OCI-LY1 (cell line): Measurements from ENCODE around the gene ITPRID2.

Experiments
- H2AFZ ChIP-seq: fragments of 200-600 bp; sonication (generic), shearing (Covaris generic); 2 replicates; pipeline ENCODE4 v1.6.0; 2014; ENCODE audit warnings: antibody characterized with exemption, mild to moderate bottlenecking, low read length
- H3F3A ChIP-seq: fragments of 200-600 bp; sonication (generic), shearing (Covaris generic); 2 replicates; pipeline ENCODE4 v1.6.0; 2014; ENCODE audit warnings: mild to moderate bottlenecking, antibody characterized with exemption, low read length, moderate library complexity; ENCODE audit not compliant: insufficient read depth
- H3K27ac ChIP-seq: fragments of 200-600 bp; sonication (generic); 2 replicates; pipeline ENCODE4 v1.5.1; 2014; ENCODE audit warnings: low read length, mixed run types, mild to moderate bottlenecking, low read depth; ENCODE audit not compliant: poor library complexity, severe bottlenecking
- H3K27me3 ChIP-seq: fragments of 200-600 bp; sonication (generic); 2 replicates; pipeline ENCODE4 v1.6.0; 2014; ENCODE audit warnings: antibody characterized with exemption, mild to moderate bottlenecking, low read length, moderate library complexity; ENCODE audit not compliant: insufficient read depth
- H3K36me3 ChIP-seq: fragments of 200-600 bp; sonication (generic); 2 replicates; pipeline ENCODE4 v1.6.1; 2014; ENCODE audit warnings: mild to moderate bottlenecking, antibody characterized with exemption, low read length, moderate library complexity, mixed read lengths; ENCODE audit not compliant: insufficient read depth
- H3K4me1 ChIP-seq: fragments of 200-600 bp; sonication (generic); 2 replicates; pipeline ENCODE4 v1.5.1; 2014; ENCODE audit warnings: mild to moderate bottlenecking, low read length, moderate library complexity; ENCODE audit not compliant: insufficient read depth, severe bottlenecking
- H3K4me2 ChIP-seq: fragments of 200-600 bp; sonication (generic), shearing (Covaris generic); 2 replicates; pipeline ENCODE4 v1.6.1; 2014; ENCODE audit warnings: low read length
- H3K4me3 ChIP-seq: fragments of 200-600 bp; sonication (generic); 2 replicates; pipeline ENCODE4 v1.5.1; 2014; ENCODE audit warnings: low read length, low read depth, mild to moderate bottlenecking, mixed read lengths; ENCODE audit not compliant: poor library complexity, severe bottlenecking
- H3K79me2 ChIP-seq: fragments of 200-600 bp; shearing (Covaris generic); 2 replicates; pipeline ENCODE4 v1.6.1; 2016; ENCODE audit warnings: mixed run types, low read length, mixed read lengths; ENCODE audit not compliant: insufficient read depth
- H3K9ac ChIP-seq: fragments of 200-600 bp; sonication (generic), shearing (Covaris generic); 2 replicates; pipeline ENCODE4 v1.6.1; 2014; ENCODE audit warnings: mild to moderate bottlenecking, low read length, mixed read lengths
- H3K9me2 ChIP-seq: fragments of 200-600 bp; sonication (generic), shearing (Covaris generic); 2 replicates; pipeline ENCODE4 v1.6.1; 2014; ENCODE audit warnings: low read depth, mild to moderate bottlenecking, low read length, mixed read lengths
- H3K9me3 ChIP-seq: fragments of 200-600 bp; shearing (Covaris generic); 2 replicates; pipeline ENCODE4 v1.6.1; 2014; ENCODE audit warnings: low read length, mixed read lengths
- H4K20me1 ChIP-seq: fragments of 200-600 bp; sonication (generic), shearing (Covaris generic); 2 replicates; pipeline ENCODE4 v1.6.0; 2016; ENCODE audit warnings: mild to moderate bottlenecking, low read length; ENCODE audit not compliant: insufficient read depth
- EZH2 ChIP-seq: fragments of 200-600 bp; sonication (generic), shearing (Covaris generic); IDR thresholded peaks from 2 replicates; pipeline ENCODE4 v1.8.0; 2017; ENCODE audit warnings: borderline replicate concordance, mixed run types, mild to moderate bottlenecking, antibody characterized with exemption, low read length, moderate library complexity, mixed read lengths
- TF ChIP-seq, protein P1 (sequence below): fragments of 200-600 bp; sonication (generic), shearing (Covaris generic); IDR thresholded peaks from 2 replicates; pipeline ENCODE4 v1.5.1; 2017; ENCODE audit warnings: mild to moderate bottlenecking, antibody characterized with exemption, low read length, moderate library complexity, mixed read lengths

ITPRID2 gene

DNA sequence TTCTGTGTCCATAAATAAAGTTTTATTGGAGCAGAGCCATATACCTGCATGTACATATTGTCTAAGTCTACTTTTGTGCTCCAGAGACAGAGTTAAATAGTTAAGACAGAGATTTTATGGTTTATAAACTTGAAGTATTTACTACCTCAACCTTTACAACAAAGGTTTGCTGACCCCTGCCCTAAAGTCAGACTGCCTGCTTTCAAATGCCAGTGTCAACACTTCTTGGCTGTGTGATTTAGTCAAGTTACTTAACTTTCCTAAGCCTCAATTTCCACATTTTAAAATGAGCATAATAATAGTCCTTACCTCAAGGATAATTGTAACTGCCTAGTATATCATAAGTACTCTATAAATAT lies 44.4 kb upstream of the ITPRID2 start:
- Histone ChIP-seq H4K20me1 (no peaks in the 10 kb centered on the region), H3K9me2 (no peaks in the 10 kb centered on the region), H3K36me3 (no peaks in the 10 kb centered on the region), H3K79me2 (no peaks in the 10 kb centered on the region), H2AFZ (no peak overlapping the region), H3K4me3 (no peak overlapping the region), H3K4me1 (no peaks in the 10 kb centered on the region), H3K27ac (no peak overlapping the region), H3F3A (no peaks in the 10 kb centered on the region), H3K27me3 (no peaks in the 10 kb centered on the region), H3K9ac (no peak overlapping the region), H3K4me2 (no peak overlapping the region), H3K9me3 (no peaks in the 10 kb centered on the region)
- no peak for TF ChIP-seq EZH2
- TF ChIP-seq, protein P1, sequence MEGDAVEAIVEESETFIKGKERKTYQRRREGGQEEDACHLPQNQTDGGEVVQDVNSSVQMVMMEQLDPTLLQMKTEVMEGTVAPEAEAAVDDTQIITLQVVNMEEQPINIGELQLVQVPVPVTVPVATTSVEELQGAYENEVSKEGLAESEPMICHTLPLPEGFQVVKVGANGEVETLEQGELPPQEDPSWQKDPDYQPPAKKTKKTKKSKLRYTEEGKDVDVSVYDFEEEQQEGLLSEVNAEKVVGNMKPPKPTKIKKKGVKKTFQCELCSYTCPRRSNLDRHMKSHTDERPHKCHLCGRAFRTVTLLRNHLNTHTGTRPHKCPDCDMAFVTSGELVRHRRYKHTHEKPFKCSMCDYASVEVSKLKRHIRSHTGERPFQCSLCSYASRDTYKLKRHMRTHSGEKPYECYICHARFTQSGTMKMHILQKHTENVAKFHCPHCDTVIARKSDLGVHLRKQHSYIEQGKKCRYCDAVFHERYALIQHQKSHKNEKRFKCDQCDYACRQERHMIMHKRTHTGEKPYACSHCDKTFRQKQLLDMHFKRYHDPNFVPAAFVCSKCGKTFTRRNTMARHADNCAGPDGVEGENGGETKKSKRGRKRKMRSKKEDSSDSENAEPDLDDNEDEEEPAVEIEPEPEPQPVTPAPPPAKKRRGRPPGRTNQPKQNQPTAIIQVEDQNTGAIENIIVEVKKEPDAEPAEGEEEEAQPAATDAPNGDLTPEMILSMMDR: no peak

DNA sequence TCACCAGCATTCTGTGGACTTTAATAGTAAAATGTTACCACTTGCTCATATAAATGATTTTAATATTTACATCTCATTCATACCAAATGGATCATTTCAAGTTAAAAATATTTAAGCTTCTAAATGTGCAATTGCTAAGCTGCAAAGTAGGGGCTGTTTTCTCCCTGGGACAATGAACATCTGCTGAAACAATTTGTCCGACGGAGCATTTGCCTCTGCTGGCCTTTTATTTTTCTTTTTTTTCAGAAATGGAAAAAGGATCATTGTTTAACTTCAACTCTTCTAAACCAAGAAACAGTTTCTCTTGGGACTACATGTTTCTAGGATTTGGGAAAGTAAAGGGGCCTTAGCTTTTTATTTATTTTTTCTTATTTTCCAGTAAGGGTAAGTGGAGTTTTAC lies 43.8 kb upstream of the ITPRID2 start:
- Histone ChIP-seq H4K20me1 (no peaks in the 10 kb centered on the region), H2AFZ (no peak overlapping the region), H3K9ac (no peak overlapping the region), H3K79me2 (no peaks in the 10 kb centered on the region), H3K4me1 (no peaks in the 10 kb centered on the region), H3K27ac (no peak overlapping the region), H3K4me3 (no peak overlapping the region), H3K9me3 (no peaks in the 10 kb centered on the region), H3F3A (no peaks in the 10 kb centered on the region), H3K4me2 (no peak overlapping the region), H3K36me3 (no peaks in the 10 kb centered on the region), H3K27me3 (no peaks in the 10 kb centered on the region), H3K9me2 (no peaks in the 10 kb centered on the region)
- TF ChIP-seq, protein P1: no peak
- no peak for TF ChIP-seq EZH2

DNA sequence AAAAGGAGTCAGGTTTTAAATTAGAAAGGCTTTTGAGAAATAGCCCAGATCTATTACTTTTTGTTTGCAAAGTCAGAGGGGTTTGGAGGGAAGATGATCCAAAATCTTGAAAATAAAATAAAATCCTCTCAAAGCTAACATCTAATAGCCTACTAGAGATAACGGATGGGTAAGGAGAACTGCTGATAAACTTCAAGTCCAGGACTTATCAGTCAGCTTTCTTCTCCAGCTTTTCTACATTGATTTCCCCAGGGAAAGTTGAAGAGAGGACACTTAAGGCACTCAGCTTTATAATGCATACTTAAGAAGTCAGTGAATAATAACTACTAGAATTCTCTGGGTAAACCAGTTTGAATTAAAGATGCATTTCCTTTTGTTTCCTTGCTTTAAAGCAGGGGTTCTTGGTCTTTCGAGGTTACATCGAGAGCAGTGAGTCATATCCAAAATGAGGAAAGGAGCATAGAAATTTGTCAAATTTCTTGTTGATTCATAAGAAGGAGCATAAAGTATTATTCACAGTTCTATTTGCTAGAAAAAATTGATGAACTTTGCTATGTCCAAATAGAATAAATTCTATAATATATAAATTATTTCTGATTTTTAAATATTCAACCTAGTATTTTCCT lies 43.2 kb upstream of the ITPRID2 start:
- Histone ChIP-seq H3K4me3 (no peak overlapping the region), H3K79me2 (no peaks in the 10 kb centered on the region), H3K27me3 (no peaks in the 10 kb centered on the region), H4K20me1 (no peaks in the 10 kb centered on the region), H3K9me2 (no peaks in the 10 kb centered on the region), H3K36me3 (no peaks in the 10 kb centered on the region), H3K9me3 (no peaks in the 10 kb centered on the region), H3F3A (no peaks in the 10 kb centered on the region), H2AFZ (no peak overlapping the region), H3K4me1 (no peaks in the 10 kb centered on the region), H3K4me2 (no peak overlapping the region), H3K9ac (no peak overlapping the region), H3K27ac (no peak overlapping the region)
- TF ChIP-seq, protein P1: no peak
- TF ChIP-seq EZH2: no peak
